Panc1 (cell line): ENCODE measurements around the gene IGF2R. TPM values are rescaled to one million over a fixed set of nuclear protein-coding genes. Genes with fewer than 3 reads are reported as not detected.

ENCODE experiments used
- ATAC-seq: fragments of 200-7000 bp; cut with Tn5 transposase; 2 replicates; pipeline ENCODE4 v1.9.1; 2020; ENCODE audit warnings: mild to moderate bottlenecking, moderate library complexity
- BruUV-seq: library from RNA; stranded (reverse); fragments of 400-500 nt; replicated peaks from 2 replicates; lab custom pipeline; 2021; lab: Mats Ljungman, UMichigan
- CTCF ChIA-PET: fragments of 300-600 bp; sonication (Branson Sonifier 250); formaldehyde crosslinking; loops from one replicate; lab custom pipeline; 2022; ENCODE audit warnings: antibody characterized with exemption; lab: Charles Lee
- POLR2A ChIA-PET: fragments of 300-600 bp; sonication (Branson Sonifier 250); formaldehyde crosslinking; loops from one replicate; lab custom pipeline; 2022; ENCODE audit warnings: antibody characterized with exemption; lab: Charles Lee
- DNase-seq: peaks from one replicate; pipeline ENCODE4 v3.0.0-alpha.2; 2010; ENCODE audit warnings: low read depth, low spot score
- H3K27ac ChIP-seq: 2 replicates; pipeline ENCODE4 v1.5.1; 2011; ENCODE audit warnings: mild to moderate bottlenecking, low read length, inconsistent platforms
- H3K27me3 ChIP-seq: fragments of 200-500 bp; sonication (Bioruptor generic); 2 replicates; pipeline ENCODE4 v1.6.0; 2014; ENCODE audit warnings: low read length, inconsistent platforms; ENCODE audit not compliant: control insufficient read depth, insufficient read depth
- H3K36me3 ChIP-seq: fragments of 200-500 bp; sonication (Bioruptor generic); 2 replicates; pipeline ENCODE4 v1.5.1; 2014; ENCODE audit warnings: inconsistent platforms, mild to moderate bottlenecking, low read length, moderate library complexity; ENCODE audit not compliant: control insufficient read depth, insufficient read depth
- H3K4me1 ChIP-seq: 2 replicates; pipeline ENCODE4 v1.5.1; 2011; ENCODE audit warnings: inconsistent platforms, mild to moderate bottlenecking, low read length, moderate library complexity; ENCODE audit not compliant: control insufficient read depth, insufficient read depth
- H3K4me3 ChIP-seq, 2 experiments: 2 replicates each; pipeline ENCODE4 v1.5.1; 2011 to 2012; ENCODE audit warnings: low read depth in 2 of 2, low read length in 2 of 2, mild to moderate bottlenecking in 2 of 2, inconsistent platforms in 1 of 2, moderate library complexity in 1 of 2
- H3K9me3 ChIP-seq: fragments of 200-500 bp; sonication (Bioruptor generic); 2 replicates; pipeline ENCODE4 v1.5.1; 2014; ENCODE audit warnings: low read depth, mild to moderate bottlenecking, inconsistent platforms, low read length, moderate library complexity; ENCODE audit not compliant: control insufficient read depth, insufficient read depth
- CTCF ChIP-seq: fragments of 450-650 bp; IDR thresholded peaks from 2 replicates; pipeline ENCODE4 v1.5.1; 2017; ENCODE audit warnings: mild to moderate bottlenecking
- POLR2AphosphoS5 ChIP-seq: IDR thresholded peaks from 2 replicates; pipeline ENCODE4 v1.6.1; 2012; ENCODE audit warnings: mild to moderate bottlenecking, low read depth, low read length, moderate library complexity
- SIN3A ChIP-seq: IDR thresholded peaks from 2 replicates; pipeline ENCODE4 v1.6.1; 2012; ENCODE audit warnings: low read depth, mild to moderate bottlenecking, low read length, moderate library complexity, borderline replicate concordance; ENCODE audit not compliant: insufficient read depth
- TCF7L2 ChIP-seq: IDR thresholded peaks from 2 replicates; pipeline ENCODE4 v1.6.1; 2011; ENCODE audit warnings: mild to moderate bottlenecking, low read depth, low read length, inconsistent platforms
- in situ Hi-C: cut with HindIII; loops from 2 replicates; pipeline ENCODE4 v1.10.0; 2016; ENCODE audit warnings: low sequenced_read_pairs, low pct_unique_long_range_greater_than_20kb
- intact Hi-C: fragments of 100-400 bp; cut with micrococcal nuclease; formaldehyde crosslinking; loops from one replicate; pipeline ENCODE4 v1.10.0; 2022; ENCODE audit not compliant: unreplicated experiment
- total RNA-seq: library from RNA; stranded (reverse); gene quantifications from one replicate; pipeline ENCODE4 v1.2.1, GENCODE V29; 2021; ENCODE audit not compliant: unreplicated experiment
- TF ChIP-seq, protein P1 (sequence below), 2 experiments: IDR thresholded peaks; 2 replicates each; pipeline ENCODE4 v1.6.1; 2011 to 2012; ENCODE audit warnings: low read depth in 2 of 2, control low read depth in 1 of 2, low read length in 1 of 2, mild to moderate bottlenecking in 1 of 2, moderate library complexity in 1 of 2; ENCODE audit not compliant: insufficient read depth in 1 of 2

Gene IGF2R
- total RNA-seq, 1 experiment from 2014 or later: 163 TPM

DNA sequence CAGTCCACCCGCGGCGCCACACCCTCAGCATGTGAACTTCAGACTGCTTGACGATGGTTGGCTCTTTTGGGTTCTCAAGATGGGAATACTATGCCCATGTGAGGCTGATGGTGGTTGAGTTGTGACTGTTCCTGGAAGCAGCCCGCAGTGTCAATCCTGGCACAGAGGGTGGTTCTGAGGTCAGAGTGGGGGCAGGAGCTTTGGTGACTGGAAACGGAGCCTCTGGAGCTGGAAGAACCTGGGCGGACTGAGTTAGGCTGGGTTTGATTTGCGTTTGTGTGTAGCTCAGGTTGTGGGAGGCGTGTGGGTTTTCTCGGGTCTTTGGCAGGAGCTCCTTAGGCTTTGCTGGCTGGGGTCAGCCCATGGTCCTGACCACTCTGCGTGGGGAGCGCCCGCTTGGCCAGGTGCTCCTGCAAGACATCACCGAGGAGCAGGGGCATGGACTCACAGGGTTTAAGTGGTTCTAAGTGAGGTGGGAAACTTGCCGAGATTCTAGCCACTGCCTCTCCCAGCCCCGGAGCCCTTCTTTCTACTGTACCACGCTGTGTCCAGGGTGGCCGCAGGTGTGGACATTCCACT, 115.4 kb downstream of the IGF2R start:
- Histone ChIP-seq H3K9me3 (no peaks in the 10 kb centered on the region), H3K27ac (no peak overlapping the region), H3K36me3 (peaks cover 2% of the 10 kb centered on the region), H3K4me1 (no peaks in the 10 kb centered on the region), H3K27me3 (no peaks in the 10 kb centered on the region), H3K4me3 (no peak overlapping the region)
- ChIA-PET POLR2A (no interaction called here), CTCF (no interaction called here)
- in situ Hi-C loops (no loop called here), intact Hi-C loops (no loop called here)
- ATAC-seq: no peak
- TF ChIP-seq TCF7L2 (no peak), POLR2AphosphoS5 (no peak), CTCF (no peak), SIN3A (no peak)
- TF ChIP-seq, protein P1, sequence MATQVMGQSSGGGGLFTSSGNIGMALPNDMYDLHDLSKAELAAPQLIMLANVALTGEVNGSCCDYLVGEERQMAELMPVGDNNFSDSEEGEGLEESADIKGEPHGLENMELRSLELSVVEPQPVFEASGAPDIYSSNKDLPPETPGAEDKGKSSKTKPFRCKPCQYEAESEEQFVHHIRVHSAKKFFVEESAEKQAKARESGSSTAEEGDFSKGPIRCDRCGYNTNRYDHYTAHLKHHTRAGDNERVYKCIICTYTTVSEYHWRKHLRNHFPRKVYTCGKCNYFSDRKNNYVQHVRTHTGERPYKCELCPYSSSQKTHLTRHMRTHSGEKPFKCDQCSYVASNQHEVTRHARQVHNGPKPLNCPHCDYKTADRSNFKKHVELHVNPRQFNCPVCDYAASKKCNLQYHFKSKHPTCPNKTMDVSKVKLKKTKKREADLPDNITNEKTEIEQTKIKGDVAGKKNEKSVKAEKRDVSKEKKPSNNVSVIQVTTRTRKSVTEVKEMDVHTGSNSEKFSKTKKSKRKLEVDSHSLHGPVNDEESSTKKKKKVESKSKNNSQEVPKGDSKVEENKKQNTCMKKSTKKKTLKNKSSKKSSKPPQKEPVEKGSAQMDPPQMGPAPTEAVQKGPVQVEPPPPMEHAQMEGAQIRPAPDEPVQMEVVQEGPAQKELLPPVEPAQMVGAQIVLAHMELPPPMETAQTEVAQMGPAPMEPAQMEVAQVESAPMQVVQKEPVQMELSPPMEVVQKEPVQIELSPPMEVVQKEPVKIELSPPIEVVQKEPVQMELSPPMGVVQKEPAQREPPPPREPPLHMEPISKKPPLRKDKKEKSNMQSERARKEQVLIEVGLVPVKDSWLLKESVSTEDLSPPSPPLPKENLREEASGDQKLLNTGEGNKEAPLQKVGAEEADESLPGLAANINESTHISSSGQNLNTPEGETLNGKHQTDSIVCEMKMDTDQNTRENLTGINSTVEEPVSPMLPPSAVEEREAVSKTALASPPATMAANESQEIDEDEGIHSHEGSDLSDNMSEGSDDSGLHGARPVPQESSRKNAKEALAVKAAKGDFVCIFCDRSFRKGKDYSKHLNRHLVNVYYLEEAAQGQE (IDR thresholded peaks at IDR 0.05; ENCODE audit: insufficient read depth in 1 of 2, low read depth in 2 of 2, low read length in 1 of 2): no peak
- no TSS peak for BruUV-seq
- DNase-seq: no peak

- no peak for TF ChIP-seq CTCF
- no peak for TF ChIP-seq SIN3A
- no peak for TF ChIP-seq TCF7L2
- TF ChIP-seq, protein P1 (IDR thresholded peaks at IDR 0.05; ENCODE audit: insufficient read depth in 1 of 2, low read depth in 2 of 2, low read length in 1 of 2): no peak
- TF ChIP-seq POLR2AphosphoS5: no peak
- Histone ChIP-seq H3K27me3 (no peaks in the 10 kb centered on the region), H3K4me3 (no peak overlapping the region), H3K9me3 (no peaks in the 10 kb centered on the region), H3K36me3 (peaks cover 8% of the 10 kb centered on the region), H3K4me1 (no peaks in the 10 kb centered on the region), H3K27ac (no peak overlapping the region)
- intact Hi-C loops (loop anchor here (5.0 kb wide), 1 partner anchor 372 kb away; no protein-coding TSS in a partner anchor), in situ Hi-C loops (no loop called here)
- ATAC-seq: no peak
- ChIA-PET CTCF (no interaction called here), POLR2A (no interaction called here)
- BruUV-seq: no TSS peak
- no peak for DNase-seq
Observed at GRCh38 chr6:160085226-160085625, 116.3 kb downstream of the IGF2R start.
